ENCODE results near the gene CYB561A3. TPM values are rescaled to one million over a fixed set of nuclear protein-coding genes. Genes with fewer than 3 reads are reported as not detected.

CYB561A3 gene
- total RNA-seq, 4 donors from 2014 or later = 29.5 to 39.9 (median 34.6) TPM

DNA sequence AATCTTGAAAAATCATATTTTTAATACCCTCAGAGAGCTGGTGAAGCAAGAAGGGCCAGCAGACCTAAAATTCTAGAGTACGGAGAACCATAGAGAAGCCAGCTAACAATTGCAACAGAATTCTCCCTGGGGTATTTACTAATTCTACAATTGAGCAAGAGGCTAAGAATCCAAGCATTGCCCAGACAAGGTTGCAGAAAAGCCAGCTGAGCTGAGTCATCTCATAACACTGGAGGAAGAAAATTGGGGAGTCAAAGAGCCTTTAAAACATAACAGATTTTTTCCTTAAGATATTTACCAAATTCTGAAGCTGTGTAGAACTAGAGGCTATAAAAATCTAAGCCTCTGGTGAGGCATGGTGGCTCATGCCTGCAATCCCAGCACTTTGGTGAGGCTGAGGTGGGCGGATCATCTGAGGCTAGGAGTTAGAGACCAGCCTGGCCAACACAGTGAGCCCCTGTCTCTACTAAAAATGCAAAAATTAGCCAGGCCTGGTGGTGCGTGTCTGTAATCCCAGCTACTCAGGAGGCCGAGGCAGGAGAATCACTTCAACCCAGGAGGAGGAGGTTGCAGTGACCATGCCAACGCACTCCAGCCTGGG lies 17.1 kb upstream of the CYB561A3 start:
- DNase-seq (ENCODE audit: low spot score) = no peak
- TF ChIP-seq, protein P1, sequence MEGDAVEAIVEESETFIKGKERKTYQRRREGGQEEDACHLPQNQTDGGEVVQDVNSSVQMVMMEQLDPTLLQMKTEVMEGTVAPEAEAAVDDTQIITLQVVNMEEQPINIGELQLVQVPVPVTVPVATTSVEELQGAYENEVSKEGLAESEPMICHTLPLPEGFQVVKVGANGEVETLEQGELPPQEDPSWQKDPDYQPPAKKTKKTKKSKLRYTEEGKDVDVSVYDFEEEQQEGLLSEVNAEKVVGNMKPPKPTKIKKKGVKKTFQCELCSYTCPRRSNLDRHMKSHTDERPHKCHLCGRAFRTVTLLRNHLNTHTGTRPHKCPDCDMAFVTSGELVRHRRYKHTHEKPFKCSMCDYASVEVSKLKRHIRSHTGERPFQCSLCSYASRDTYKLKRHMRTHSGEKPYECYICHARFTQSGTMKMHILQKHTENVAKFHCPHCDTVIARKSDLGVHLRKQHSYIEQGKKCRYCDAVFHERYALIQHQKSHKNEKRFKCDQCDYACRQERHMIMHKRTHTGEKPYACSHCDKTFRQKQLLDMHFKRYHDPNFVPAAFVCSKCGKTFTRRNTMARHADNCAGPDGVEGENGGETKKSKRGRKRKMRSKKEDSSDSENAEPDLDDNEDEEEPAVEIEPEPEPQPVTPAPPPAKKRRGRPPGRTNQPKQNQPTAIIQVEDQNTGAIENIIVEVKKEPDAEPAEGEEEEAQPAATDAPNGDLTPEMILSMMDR (IDR thresholded peaks at IDR 0.05) = no peak
- ATAC-seq (ENCODE audit: low FRiP score) = peak; percentile 88

DNA sequence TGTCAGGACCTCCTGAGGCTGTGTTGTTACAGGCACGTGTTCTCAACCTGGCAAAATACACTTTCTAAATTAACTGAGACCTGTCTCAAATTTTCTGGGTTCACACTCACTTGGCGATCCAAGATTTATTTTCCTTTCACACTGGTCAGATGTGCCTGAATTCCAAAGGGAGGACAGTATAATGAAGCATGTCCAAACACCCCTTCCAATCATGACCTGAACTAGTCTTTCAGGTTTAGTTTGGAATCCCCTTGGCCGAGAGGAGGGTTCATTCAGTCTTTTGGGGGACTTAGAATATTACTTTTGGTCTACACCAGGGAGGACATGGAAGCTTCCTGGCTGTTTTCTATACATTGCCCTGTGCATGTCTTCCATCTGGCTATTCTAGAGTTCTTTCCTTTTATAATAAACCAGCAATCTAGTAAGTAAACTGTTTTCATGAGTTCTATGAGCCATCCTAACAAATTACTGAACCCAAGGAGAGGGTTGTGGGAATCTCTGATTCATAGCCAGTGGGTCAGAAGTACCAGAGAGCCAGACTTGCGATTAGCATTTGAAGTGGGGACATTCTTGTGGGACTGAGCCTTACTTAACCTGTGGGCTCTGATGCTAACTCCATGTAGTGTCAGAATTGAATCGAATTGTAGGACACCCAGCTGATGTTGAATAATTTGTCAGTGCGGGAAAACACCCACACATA lies 15.9 kb upstream of the CYB561A3 start:
- DNase-seq (ENCODE audit: low spot score) (no peak), ATAC-seq (ENCODE audit: low FRiP score) (no peak)
- TF ChIP-seq, protein P1 (IDR thresholded peaks at IDR 0.05) = no peak

DNA sequence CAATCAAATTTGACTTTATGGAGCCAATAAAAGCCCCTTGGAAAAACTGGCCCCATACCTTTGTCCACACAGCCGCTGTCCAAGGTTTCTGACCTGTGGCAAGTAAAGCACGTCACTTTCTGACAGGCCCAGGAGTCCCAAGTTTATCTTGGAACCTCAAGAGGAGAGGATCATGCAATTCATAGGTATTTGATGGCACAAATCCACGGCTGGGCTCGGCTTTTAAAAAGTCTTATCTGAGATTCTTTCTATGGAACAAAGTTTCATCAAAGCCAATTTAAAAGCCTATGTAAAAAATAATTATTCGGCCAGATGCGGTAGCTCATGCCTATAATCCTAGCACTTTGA lies 14.1 kb upstream of the CYB561A3 start:
- TF ChIP-seq, protein P1 (IDR thresholded peaks at IDR 0.05) = no peak
- DNase-seq (ENCODE audit: low spot score) = no peak
- no peak for ATAC-seq (ENCODE audit: low FRiP score)

DNA sequence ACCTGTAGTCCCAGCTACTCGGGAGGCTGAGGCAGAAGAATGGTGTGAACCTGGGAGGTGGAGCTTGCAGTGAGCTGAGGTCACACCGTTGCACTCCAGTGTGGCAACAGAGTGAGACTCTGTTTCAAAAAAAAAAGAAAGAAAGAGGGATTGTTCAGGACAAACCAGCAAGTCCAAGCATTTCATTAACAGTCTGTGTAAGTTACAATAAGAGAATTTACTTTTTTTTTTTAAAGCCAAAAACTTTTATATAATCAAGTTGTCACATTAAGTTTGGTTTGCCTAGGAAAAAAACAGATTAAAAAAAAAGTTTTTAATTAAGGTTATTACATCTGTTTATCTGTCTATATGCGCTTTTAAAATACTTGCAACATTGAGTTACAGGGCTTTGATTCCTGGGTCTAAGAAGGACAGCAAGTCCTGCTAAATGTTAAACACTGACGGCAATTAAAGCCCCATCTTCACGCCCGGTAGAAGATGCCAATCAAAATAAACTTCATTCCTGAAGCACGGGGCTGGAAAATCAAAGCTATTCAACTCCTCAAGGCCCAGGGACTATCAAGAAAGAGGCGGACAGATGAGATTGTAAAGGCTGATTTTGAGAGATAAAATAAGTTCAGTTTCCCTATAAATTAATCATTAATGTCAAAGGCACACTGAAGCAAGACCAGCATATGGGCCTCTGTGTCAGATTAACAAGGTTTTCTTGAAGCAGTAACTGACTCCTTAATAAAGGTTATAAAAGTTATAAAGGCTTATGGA lies 11.2 kb upstream of the CYB561A3 start:
- TF ChIP-seq, protein P1 (IDR thresholded peaks at IDR 0.05) = no peak
- DNase-seq (ENCODE audit: low spot score) (no peak), ATAC-seq (ENCODE audit: low FRiP score) (no peak)

DNA sequence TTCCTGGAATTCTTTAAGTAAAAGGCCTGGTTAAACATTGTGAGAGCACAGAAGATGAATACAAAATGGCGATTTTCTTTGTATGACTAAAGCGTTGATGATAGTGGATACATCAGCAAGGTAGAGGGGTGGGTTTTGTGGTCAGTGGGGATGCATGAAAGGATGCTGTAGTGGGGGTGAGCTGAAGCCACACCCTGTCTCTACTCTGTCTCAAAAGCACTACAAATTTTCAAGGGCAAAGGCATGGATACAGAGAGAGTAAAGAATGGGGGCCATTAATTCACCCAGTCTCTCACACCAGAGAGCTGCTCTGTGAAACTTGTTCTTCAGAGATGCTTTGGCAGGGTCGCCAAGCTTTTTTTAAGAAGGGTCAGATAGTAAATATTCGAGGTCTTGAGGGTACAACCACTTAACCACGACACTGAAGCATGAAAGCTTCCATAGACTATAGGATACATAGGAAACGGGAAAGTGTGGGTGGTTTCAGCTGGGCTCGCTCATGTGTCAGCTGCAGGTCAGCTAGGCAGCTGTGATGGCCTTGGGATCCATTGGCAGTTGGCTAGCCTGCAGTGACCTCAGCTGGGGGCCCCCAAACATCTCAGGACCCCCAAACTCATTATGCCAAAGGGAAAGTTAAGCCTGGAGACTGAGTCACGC lies 8.8 kb upstream of the CYB561A3 start:
- no peak for DNase-seq (ENCODE audit: low spot score)
- TF ChIP-seq, protein P1 (IDR thresholded peaks at IDR 0.05) = no peak
- no peak for ATAC-seq (ENCODE audit: low FRiP score)

DNA sequence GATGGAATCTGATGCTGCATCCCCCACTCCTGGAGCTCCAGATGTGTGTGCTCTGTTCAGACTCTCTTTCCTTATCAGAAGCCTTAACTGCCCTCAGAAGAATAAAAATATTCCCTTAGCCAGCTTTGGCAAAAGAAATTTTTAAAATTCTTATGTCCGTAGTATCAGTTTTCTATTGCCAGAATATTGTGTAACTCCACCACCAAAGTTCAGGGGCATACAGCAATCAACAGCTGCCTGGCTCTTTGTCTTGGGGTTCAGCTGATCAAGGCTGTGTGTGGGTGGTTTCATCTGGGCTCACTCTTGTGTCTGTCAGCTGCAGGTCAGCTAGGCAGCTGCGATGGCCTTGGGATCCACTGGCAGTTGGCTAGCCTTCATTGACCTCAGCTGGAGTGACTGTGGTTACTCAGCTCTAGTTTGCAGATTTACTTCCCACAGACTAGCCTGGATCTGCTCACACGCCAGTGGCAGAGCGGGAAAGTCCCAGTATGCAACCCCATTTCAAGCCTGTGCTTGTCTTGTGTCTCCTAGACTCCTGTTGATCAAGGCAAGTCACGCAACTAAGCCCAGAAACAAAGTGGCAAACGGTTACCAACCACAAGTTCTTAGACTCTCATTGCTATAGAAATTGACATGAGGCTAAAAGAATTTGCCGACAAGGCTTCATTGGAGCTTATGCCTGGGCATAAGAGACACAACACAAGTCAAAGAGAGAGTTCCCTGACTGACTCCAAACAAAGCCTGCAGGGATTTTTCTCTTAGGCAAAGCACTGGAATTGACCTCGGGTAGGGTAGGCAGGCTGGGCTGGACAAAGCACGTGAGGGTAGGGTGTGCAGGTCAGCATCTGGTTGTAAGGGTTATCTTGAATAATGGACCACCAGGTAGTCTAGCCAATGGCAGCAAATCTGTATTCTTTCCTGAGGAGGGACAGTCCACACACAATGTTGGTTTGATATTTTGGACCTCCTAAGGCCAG lies 8.0 kb upstream of the CYB561A3 start:
- TF ChIP-seq, protein P1 (IDR thresholded peaks at IDR 0.05) = no peak
- ATAC-seq (ENCODE audit: low FRiP score) (peak; percentile 92), DNase-seq (ENCODE audit: low spot score) (no peak)

Measured in omental fat pad (tissue), 4 donors.